Naive B cell (primary cell): Measurements from ENCODE around the gene KRTAP13-2. TPM values are rescaled to one million over a fixed set of nuclear protein-coding genes. Genes with fewer than 3 reads are reported as not detected.

Experiments
- ATAC-seq, 2 donors: fragments of 150-1000 bp; cut with Tn5 transposase; 2 replicates each; pipeline ENCODE4 v1.10.0; 2021; ENCODE audit warnings: low read depth in 2 of 2, mild to moderate bottlenecking in 2 of 2, moderate library complexity in 2 of 2
- DNase-seq: peaks from one replicate; pipeline ENCODE4 v3.0.0; 2022
- H3K27ac Mint-ChIP-seq, 6 donors: one replicate each; pipeline ENCODE4 v1.8.0; 2020 to 2022; ENCODE audit warnings: mild to moderate bottlenecking in 6 of 6, mixed read lengths in 6 of 6, moderate library complexity in 5 of 6, inconsistent platforms in 2 of 6
- H3K27me3 Mint-ChIP-seq, 3 donors: one replicate each; pipeline ENCODE4 v1.8.0; 2021 to 2022; ENCODE audit warnings: mixed read lengths in 3 of 3, mild to moderate bottlenecking in 1 of 3
- H3K36me3 Mint-ChIP-seq, 2 donors: one replicate each; pipeline ENCODE4 v1.8.0; 2020 to 2022; ENCODE audit warnings: mixed read lengths in 2 of 2, inconsistent platforms in 1 of 2, mild to moderate bottlenecking in 1 of 2
- H3K4me1 Mint-ChIP-seq, 3 donors: one replicate each; pipeline ENCODE4 v1.8.0; 2020 to 2022; ENCODE audit warnings: mixed read lengths in 3 of 3, inconsistent platforms in 1 of 3, mild to moderate bottlenecking in 1 of 3, moderate library complexity in 1 of 3
- H3K4me3 Mint-ChIP-seq, 8 donors: one replicate each; pipeline ENCODE4 v1.8.0; 2020 to 2022; ENCODE audit warnings: mild to moderate bottlenecking in 8 of 8, mixed read lengths in 8 of 8, moderate library complexity in 8 of 8, inconsistent platforms in 2 of 8
- H3K9me3 Mint-ChIP-seq, 7 donors: one replicate each; pipeline ENCODE4 v1.8.0; 2020 to 2022; ENCODE audit warnings: mixed read lengths in 7 of 7, mild to moderate bottlenecking in 5 of 7, inconsistent platforms in 2 of 7, moderate library complexity in 1 of 7
- polyA plus RNA-seq, 6 donors: library from polyadenylated mRNA; unstranded; fragments of 300-500 nt; fragmentation: Illumina TruSeq; gene quantifications; one replicate each; pipeline ENCODE4 v1.2.3, GENCODE V29; 2021; ENCODE audit warnings: low read depth in 6 of 6

The KRTAP13-2 gene
- polyA plus RNA-seq = not detected

- Mint-ChIP-seq H3K4me1 (no peaks in the 10 kb centered on the region), H3K27ac (peak within 1 kb of the TSS in 1 of 6 donors; percentile 22), H3K27me3 (no peaks in the 10 kb centered on the region), H3K9me3 (peaks cover 0 to 7% (median 4%) of the 10 kb centered on the region in 7 donors), H3K36me3 (no peaks in the 10 kb centered on the region), H3K4me3 (no peak within 1 kb of the TSS)
- DNase-seq (no peak), ATAC-seq (no peak)
These were observed at the start of gene KRTAP13-2 for GRCh38 chr21:30372139-30372770. KRTAP13-2 (minus strand) TSS chr21:30372271; CDS start chr21:30372213, 58 bp downstream.

- no peaks in the 10 kb centered on the region for H3K4me1 Mint-ChIP-seq
- DNase-seq = no peak
- no peak for ATAC-seq
- no peak overlapping the region for H3K4me3 Mint-ChIP-seq
- no peak overlapping the region for H3K27ac Mint-ChIP-seq
- peaks cover 1 to 6% (median 3%) of the 10 kb centered on the region in 7 donors for H3K9me3 Mint-ChIP-seq
- no peaks in the 10 kb centered on the region for H3K27me3 Mint-ChIP-seq
- no peaks in the 10 kb centered on the region for H3K36me3 Mint-ChIP-seq
These were observed 43.9 kb upstream of the KRTAP13-2 start for GRCh38 chr21:30415993-30416392.

DNA sequence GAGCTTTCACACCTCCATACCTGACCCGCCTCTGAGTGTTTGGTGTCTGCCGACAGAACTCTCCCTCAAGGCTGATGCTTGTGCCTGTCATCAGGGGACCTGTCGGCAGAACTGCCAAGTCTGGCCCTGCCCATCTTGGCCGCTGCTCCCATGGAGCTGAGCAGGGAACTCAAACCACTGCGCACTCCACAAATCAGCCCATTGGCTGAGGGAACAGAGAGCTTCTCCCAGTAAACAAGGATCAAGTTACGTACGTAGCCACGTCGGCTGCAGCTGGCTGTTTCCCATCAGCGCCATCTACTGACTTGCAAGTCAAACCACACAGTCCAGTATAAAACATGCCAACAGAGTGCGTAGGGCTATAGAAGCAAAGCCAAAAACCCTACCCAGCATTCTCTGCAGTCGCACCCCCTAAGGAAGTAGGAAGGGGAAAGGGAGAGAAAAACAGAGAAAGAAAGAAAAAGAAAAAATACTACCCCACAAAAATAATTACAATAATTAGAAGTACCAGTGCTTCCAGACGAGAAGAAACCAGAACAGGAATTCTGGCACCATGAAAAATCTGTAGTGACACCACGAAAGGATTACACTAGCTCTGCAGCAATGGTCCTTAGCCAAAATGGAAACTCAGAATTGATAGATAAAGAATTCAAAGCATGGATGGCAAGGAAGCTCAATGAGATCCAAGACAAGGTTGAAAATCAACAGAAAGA is 36.9 kb upstream of the KRTAP13-2 start:
- no peak for DNase-seq
- Mint-ChIP-seq H3K27me3 (peaks cover 0 to 8% (median 0%) of the 10 kb centered on the region in 3 donors), H3K4me3 (peak overlapping the region in 1 of 8 donors; percentile 66), H3K4me1 (no peaks in the 10 kb centered on the region), H3K9me3 (peaks cover 0 to 18% (median 9%) of the 10 kb centered on the region in 7 donors), H3K36me3 (peaks cover 4 to 7% of the 10 kb centered on the region in 2 donors), H3K27ac (no peak overlapping the region)
- no peak for ATAC-seq

DNA sequence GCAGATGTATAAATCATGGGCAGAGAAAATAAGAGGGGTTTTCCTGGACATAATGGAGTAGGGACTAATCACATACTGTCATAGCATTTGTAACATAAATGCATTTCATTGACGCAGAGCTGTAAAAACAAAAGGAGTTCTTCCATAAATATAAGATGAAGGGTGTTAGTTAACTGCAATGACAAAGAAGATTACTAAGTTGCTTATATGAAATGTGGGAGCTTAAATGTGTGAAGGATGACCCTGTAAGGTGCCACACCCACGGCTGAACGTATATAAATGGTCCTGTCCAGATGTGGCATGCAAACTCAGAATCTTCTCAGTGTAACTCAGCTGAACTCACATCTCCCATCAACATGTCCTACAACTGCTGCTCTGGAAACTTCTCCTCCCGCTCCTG is 23.7 kb upstream of the KRTAP13-2 start, which contains the start of gene KRTAP13-1:
Gene KRTAP13-1 (plus strand): TSS at position 301 of the 400 bp plus-strand sequence. CDS start 56 bp downstream, at position 357.
- Mint-ChIP-seq H3K27ac (no peak within 1 kb of the TSS), H3K36me3 (no peaks in the 10 kb centered on the region), H3K4me1 (no peaks in the 10 kb centered on the region), H3K4me3 (no peak within 1 kb of the TSS), H3K9me3 (peaks cover 1 to 12% (median 4%) of the 10 kb centered on the region in 7 donors), H3K27me3 (no peaks in the 10 kb centered on the region)
- ATAC-seq (no peak), DNase-seq (no peak)

DNA sequence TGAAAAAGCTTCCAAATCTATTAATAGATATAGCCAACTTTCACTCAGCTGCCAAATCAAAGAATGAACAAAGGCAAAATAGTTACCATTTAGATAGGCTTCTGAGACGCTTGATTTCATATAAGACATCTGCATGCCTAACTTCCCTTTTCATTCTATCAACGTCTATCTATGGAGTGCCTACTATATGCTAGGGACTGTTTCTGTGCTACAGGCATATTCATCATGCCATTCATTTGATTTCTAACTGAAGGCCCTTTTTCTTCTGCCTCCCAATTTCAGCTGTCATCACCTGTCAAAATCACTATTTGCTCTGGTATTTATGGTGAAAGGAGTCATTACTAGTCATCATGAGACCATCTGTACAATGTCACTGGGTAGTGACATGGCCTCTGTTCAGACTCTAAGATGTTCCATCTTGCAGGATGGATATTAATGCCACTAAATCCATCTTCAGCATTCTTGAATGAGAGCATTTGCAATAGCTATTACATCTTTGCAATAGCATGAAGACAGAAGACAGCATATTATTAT is 19.5 kb upstream of the KRTAP13-2 start:
- no peaks in the 10 kb centered on the region for H3K27me3 Mint-ChIP-seq
- no peak for ATAC-seq

GRCh38 chr21:30382201-30382600 is 10.1 kb upstream of the KRTAP13-2 start:
- Mint-ChIP-seq H3K9me3 (peaks cover 0 to 12% (median 4%) of the 10 kb centered on the region in 7 donors), H3K27ac (no peak overlapping the region), H3K4me3 (no peak overlapping the region), H3K36me3 (no peaks in the 10 kb centered on the region), H3K4me1 (no peaks in the 10 kb centered on the region), H3K27me3 (no peaks in the 10 kb centered on the region)
- DNase-seq (no peak), ATAC-seq (no peak)

More for the DNA sequence above, 19.5 kb upstream of the KRTAP13-2 start:
- no peak for DNase-seq
- H3K4me3 Mint-ChIP-seq = no peak overlapping the region
- H3K27ac Mint-ChIP-seq = no peak overlapping the region
- no peaks in the 10 kb centered on the region for H3K36me3 Mint-ChIP-seq
- no peaks in the 10 kb centered on the region for H3K4me1 Mint-ChIP-seq
- H3K9me3 Mint-ChIP-seq = peaks cover 2 to 19% (median 9%) of the 10 kb centered on the region in 7 donors

DNA sequence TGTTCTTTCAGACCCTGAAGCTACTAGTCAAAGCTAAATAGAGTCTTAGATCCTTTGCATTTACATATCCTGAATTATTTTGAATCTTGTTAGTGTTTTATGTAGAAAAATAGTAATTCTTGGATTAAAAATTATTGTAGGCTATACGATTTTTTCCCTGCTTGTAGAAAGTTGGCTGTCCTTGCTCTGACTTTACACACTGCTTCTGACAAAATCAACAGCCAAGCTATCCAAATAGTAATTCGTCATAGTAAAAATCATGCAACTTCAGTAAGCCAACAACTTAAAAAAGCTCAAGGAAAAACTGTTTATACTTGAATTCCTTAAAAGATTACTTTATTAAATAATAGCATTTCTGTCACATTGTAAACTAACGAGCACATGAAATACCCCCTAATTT is 16.2 kb downstream of the KRTAP13-2 start:
- Mint-ChIP-seq H3K4me3 (no peak overlapping the region), H3K36me3 (no peaks in the 10 kb centered on the region), H3K9me3 (peaks cover 0 to 5% (median 2%) of the 10 kb centered on the region in 7 donors), H3K27me3 (no peaks in the 10 kb centered on the region), H3K27ac (no peak overlapping the region), H3K4me1 (no peaks in the 10 kb centered on the region)
- no peak for ATAC-seq
- DNase-seq = no peak

DNA sequence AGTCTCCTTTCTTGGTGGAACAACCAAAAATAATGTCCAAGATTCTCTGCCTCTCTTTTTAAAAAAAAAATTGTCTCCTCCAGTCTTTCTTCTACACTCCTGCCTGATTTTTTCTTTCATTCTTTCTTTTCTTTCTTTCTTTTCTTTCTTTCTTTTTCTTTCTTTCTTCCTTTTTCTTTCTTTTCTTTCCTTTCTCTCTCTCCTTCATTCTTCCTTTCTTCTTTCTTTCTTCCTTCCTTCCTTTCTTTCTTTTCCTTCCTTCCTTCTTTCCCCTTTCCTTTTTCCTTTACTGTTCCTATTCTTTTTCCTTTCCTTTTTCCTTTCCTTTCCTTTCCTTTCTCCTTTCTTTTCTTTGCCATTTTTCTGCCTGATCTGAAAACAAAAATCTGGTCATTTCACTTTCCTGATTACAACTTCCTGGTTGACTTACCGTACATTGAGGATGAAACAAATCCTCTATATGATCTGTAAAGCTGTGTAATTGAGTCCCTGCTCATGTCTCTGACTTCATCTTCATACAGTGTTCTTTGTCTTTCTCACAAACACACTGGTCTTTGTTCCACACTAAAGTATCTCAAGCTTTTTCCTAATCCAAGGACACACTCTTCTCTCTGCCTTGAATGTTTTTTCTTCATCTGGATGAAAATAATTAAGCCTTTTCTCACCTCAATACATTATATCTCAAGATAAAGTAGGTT is 17.6 kb downstream of the KRTAP13-2 start:
- ATAC-seq (no peak), DNase-seq (no peak)
- Mint-ChIP-seq H3K4me3 (no peak overlapping the region), H3K27ac (peak overlapping the region in 2 of 6 donors; percentile 12 to 63), H3K36me3 (no peaks in the 10 kb centered on the region), H3K4me1 (no peaks in the 10 kb centered on the region), H3K27me3 (no peaks in the 10 kb centered on the region), H3K9me3 (peaks cover 0 to 5% (median 2%) of the 10 kb centered on the region in 7 donors)

- Mint-ChIP-seq H3K27ac (no peak overlapping the region), H3K27me3 (no peaks in the 10 kb centered on the region), H3K4me3 (no peak overlapping the region), H3K9me3 (peaks cover 0 to 7% (median 2%) of the 10 kb centered on the region in 7 donors), H3K36me3 (no peaks in the 10 kb centered on the region), H3K4me1 (no peaks in the 10 kb centered on the region)
- DNase-seq = no peak
- no peak for ATAC-seq
These were observed 20.5 kb downstream of the KRTAP13-2 start for GRCh38 chr21:30351534-30351933.

DNA sequence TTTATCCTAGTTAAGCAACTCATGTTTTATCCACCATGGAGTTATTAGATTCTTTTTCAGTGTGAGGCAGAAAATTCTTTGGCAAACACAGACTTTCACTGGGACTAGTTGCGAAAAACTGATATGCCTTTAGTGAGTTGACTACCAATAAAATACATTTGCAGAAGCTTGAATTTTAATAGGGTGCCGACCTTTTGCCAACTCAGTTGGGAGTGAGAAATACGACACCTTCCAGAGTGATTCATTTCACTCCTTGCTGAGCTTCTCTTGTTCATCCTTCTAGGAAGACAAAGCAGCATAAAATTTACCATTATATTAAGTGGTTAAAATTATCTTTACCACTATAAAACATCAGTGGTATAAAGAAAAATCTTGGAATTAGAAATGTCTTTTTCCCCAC is 22.5 kb downstream of the KRTAP13-2 start:
- H3K9me3 Mint-ChIP-seq = peaks cover 0 to 8% (median 4%) of the 10 kb centered on the region in 7 donors

DNA sequence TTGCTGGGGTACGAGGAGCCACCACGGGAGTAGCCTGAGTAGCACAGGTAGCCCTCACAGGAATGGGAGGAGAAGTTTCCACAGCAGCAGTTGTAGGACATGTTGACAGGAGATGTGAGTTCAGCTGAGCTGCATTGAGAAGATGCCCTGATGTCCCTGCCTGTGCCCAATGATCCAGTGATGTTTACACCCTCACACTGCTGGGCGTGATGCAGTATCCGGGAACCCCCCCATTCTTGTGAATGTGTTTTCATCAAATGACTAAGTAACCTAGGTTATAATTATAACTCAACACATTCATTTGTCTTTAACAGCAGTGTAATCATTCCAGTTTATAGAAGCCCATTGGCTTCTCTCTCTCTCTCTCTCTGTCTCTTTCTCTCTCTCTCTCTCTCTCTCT is 23.6 kb downstream of the KRTAP13-2 start, which contains the start of gene KRTAP23-1:
Gene KRTAP23-1 (minus strand): TSS at position 101 of the 400 bp plus-strand sequence. CDS start 0 bp downstream, at position 101.
- no peak within 1 kb of the TSS for H3K27ac Mint-ChIP-seq
- peaks cover 0 to 8% (median 3%) of the 10 kb centered on the region in 7 donors for H3K9me3 Mint-ChIP-seq
- H3K4me3 Mint-ChIP-seq = peak within 1 kb of the TSS in 1 of 8 donors; percentile 22
- no peaks in the 10 kb centered on the region for H3K27me3 Mint-ChIP-seq
- no peak for DNase-seq
- H3K4me1 Mint-ChIP-seq = no peaks in the 10 kb centered on the region
- H3K36me3 Mint-ChIP-seq = no peaks in the 10 kb centered on the region
- no peak for ATAC-seq

More for the DNA sequence above, 22.5 kb downstream of the KRTAP13-2 start:
- Mint-ChIP-seq H3K27ac (no peak overlapping the region), H3K4me3 (no peak overlapping the region), H3K4me1 (no peaks in the 10 kb centered on the region), H3K27me3 (no peaks in the 10 kb centered on the region), H3K36me3 (no peaks in the 10 kb centered on the region)
- DNase-seq = no peak
- no peak for ATAC-seq

- DNase-seq = no peak
- Mint-ChIP-seq H3K9me3 (peaks cover 0 to 8% (median 3%) of the 10 kb centered on the region in 7 donors), H3K27me3 (peaks cover 0 to 4% (median 0%) of the 10 kb centered on the region in 3 donors), H3K4me1 (no peaks in the 10 kb centered on the region), H3K4me3 (no peak overlapping the region), H3K27ac (no peak overlapping the region), H3K36me3 (no peaks in the 10 kb centered on the region)
- ATAC-seq = no peak
These were observed 27.1 kb downstream of the KRTAP13-2 start for GRCh38 chr21:30345014-30345413.
